ENCODE data around the gene ACOX2. TPM values are rescaled to one million over a fixed set of nuclear protein-coding genes. Genes with fewer than 3 reads are reported as not detected.

Gene ACOX2
- total RNA-seq, 1 experiment from 2014 or later = 10.8 TPM

GRCh38 chr3:58487140-58487886 lies 49.7 kb downstream of the ACOX2 start:
- no peaks in the 10 kb centered on the region for H3K9me3 ChIP-seq (ENCODE audit: low read length)
- no peaks in the 10 kb centered on the region for H3F3A ChIP-seq (ENCODE audit: low read length, unreplicated experiment)
- POLR2A ChIA-PET (ENCODE audit: unreplicated experiment) = interaction anchor here (0.5 kb wide), 1 partner anchor 141 kb away, joined by 4 read pairs; no protein-coding TSS in a partner anchor
- no peaks in the 10 kb centered on the region for H3K36me3 ChIP-seq (ENCODE audit: low read depth, low read length)
- ATAC-seq (peak; percentile 62), DNase-seq (peak; percentile 63)
- no peak for TF ChIP-seq EZH2 (IDR thresholded peaks at IDR 0.05; ENCODE audit: low read length, unreplicated experiment)
- no peak for TF ChIP-seq EZH2phosphoT487 (IDR thresholded peaks at IDR 0.05; ENCODE audit: borderline replicate concordance, low read length)
- no peak for TF ChIP-seq CTCF (conservative IDR thresholded peaks at IDR 0.05; ENCODE audit: low read depth, low read length)
- H3K27me3 ChIP-seq (ENCODE audit: low read length) = no peaks in the 10 kb centered on the region
- no peaks in the 10 kb centered on the region for H4K20me1 ChIP-seq (ENCODE audit: low read length)
- H2AFZ ChIP-seq (ENCODE audit: low read length) = peak overlapping the region; percentile 78
- no peak overlapping the region for H3K4me3 ChIP-seq (ENCODE audit: low read length)
- BruUV-seq (replicated peaks) = no TSS peak
- CTCF ChIA-PET = no interaction called here
- no peaks in the 10 kb centered on the region for H3K9me2 ChIP-seq (replicated peaks; ENCODE audit: low read length)
- intact Hi-C loops (cut with micrococcal nuclease) = no loop called here
- H3K4me1 ChIP-seq (ENCODE audit: insufficient read depth, low read length) = peaks cover 18% of the 10 kb centered on the region
- peak overlapping the region; percentile 12; the same call in 1 of the 2 replicates for H3K27ac ChIP-seq (ENCODE audit: low read length)
- H3K4me2 ChIP-seq (ENCODE audit: low read length) = peak overlapping the region; percentile 46
- H3K9ac ChIP-seq (ENCODE audit: low read length) = no peak overlapping the region
- peaks cover under 1% of the 10 kb centered on the region for H3K79me2 ChIP-seq (ENCODE audit: low read length)

- CTCF ChIA-PET = interaction anchor here (0.6 kb wide), 1 partner anchor 44 kb away, joined by 3 read pairs; no protein-coding TSS in a partner anchor
Observed at GRCh38 chr3:58485801-58486435, 51.1 kb downstream of the ACOX2 start.

More at GRCh38 chr3:58485801-58486435, 51.1 kb downstream of the ACOX2 start:
- H3F3A ChIP-seq (ENCODE audit: low read length, unreplicated experiment) = no peaks in the 10 kb centered on the region
- no peak for TF ChIP-seq EZH2 (IDR thresholded peaks at IDR 0.05; ENCODE audit: low read length, unreplicated experiment)
- TF ChIP-seq CTCF (conservative IDR thresholded peaks at IDR 0.05; ENCODE audit: low read depth, low read length) = no peak
- no peak for TF ChIP-seq EZH2phosphoT487 (IDR thresholded peaks at IDR 0.05; ENCODE audit: borderline replicate concordance, low read length)
- no peaks in the 10 kb centered on the region for H3K79me2 ChIP-seq (ENCODE audit: low read length)
- no peaks in the 10 kb centered on the region for H3K36me3 ChIP-seq (ENCODE audit: low read depth, low read length)
- H3K9me3 ChIP-seq (ENCODE audit: low read length) = no peaks in the 10 kb centered on the region
- BruUV-seq (replicated peaks) = no TSS peak
- no peak overlapping the region for H3K4me3 ChIP-seq (ENCODE audit: low read length)
- H3K9me2 ChIP-seq (replicated peaks; ENCODE audit: low read length) = no peaks in the 10 kb centered on the region
- H3K27me3 ChIP-seq (ENCODE audit: low read length) = no peaks in the 10 kb centered on the region
- no peak overlapping the region for H3K9ac ChIP-seq (ENCODE audit: low read length)
- H3K27ac ChIP-seq (ENCODE audit: low read length) = no peak overlapping the region
- no peaks in the 10 kb centered on the region for H4K20me1 ChIP-seq (ENCODE audit: low read length)
- intact Hi-C loops (cut with micrococcal nuclease) = no loop called here
- H2AFZ ChIP-seq (ENCODE audit: low read length) = no peak overlapping the region
- H3K4me1 ChIP-seq (ENCODE audit: insufficient read depth, low read length) = peaks cover 12% of the 10 kb centered on the region
- no peak overlapping the region for H3K4me2 ChIP-seq (ENCODE audit: low read length)
- DNase-seq = no peak
- POLR2A ChIA-PET (ENCODE audit: unreplicated experiment) = no interaction called here
- no peak for ATAC-seq
